GM21717 (cell line): ENCODE data around the gene RTKN.
A peak's percentile ranks its signal among the peaks of the same experiment; 100 is the strongest.
"Not testable (repeated sequence)": the region's sequence is repeated elsewhere in the genome, so short reads cannot be mapped to it uniquely, and the experiment has no call there.

Source experiments
- ATAC-seq: cut with Tn5 transposase; IDR thresholded peaks from one replicate; pipeline ENCODE4 v1.9.1; 2021; ENCODE audit warnings: mild to moderate bottlenecking, moderate library complexity; ENCODE audit not compliant: unreplicated experiment

Gene RTKN

GRCh38 chr2:74441690-74442482 lies at the start of gene RTKN:
TSS of gene RTKN (minus strand) at chr2:74441937. CDS start at chr2:74441816, 121 bp downstream.
- ATAC-seq = no peak

GRCh38 chr2:74489906-74490305 lies 48.2 kb upstream of the RTKN start:
- no peak for ATAC-seq

GRCh38 chr2:74488643-74489481 lies 47.1 kb upstream of the RTKN start:
- ATAC-seq = no peak

- no peak for ATAC-seq
These were observed 44.4 kb upstream of the RTKN start for GRCh38 chr2:74486141-74486540.

GRCh38 chr2:74483675-74484164 lies 42.0 kb upstream of the RTKN start:
- not testable (repeated sequence) for ATAC-seq

GRCh38 chr2:74482801-74483674 lies 41.3 kb upstream of the RTKN start, which contains the start of the genes CCDC142 and TTC31:
TSS of gene CCDC142 (minus strand) at chr2:74482998. CDS start at chr2:74482837, 161 bp downstream.
TSS of gene TTC31 (plus strand) at chr2:74483081. CDS start at chr2:74483096, 15 bp downstream.
- peak; percentile 88 for ATAC-seq

- peak; percentile 36 for ATAC-seq
These were observed 40.4 kb upstream of the RTKN start for GRCh38 chr2:74481961-74482800.

GRCh38 chr2:74481431-74481830 lies 39.7 kb upstream of the RTKN start:
- no peak for ATAC-seq

GRCh38 chr2:74474899-74475298 lies 33.2 kb upstream of the RTKN start:
- no peak for ATAC-seq

- ATAC-seq = no peak
These were observed 32.7 kb upstream of the RTKN start for GRCh38 chr2:74474481-74474880.

GRCh38 chr2:74472945-74473258 lies 31.2 kb upstream of the RTKN start:
- no peak for ATAC-seq

- peak; percentile 78 for ATAC-seq
These were observed 30.6 kb upstream of the RTKN start, which contains the start of gene MRPL53 for GRCh38 chr2:74472086-74472944. TSS of gene MRPL53 (minus strand) at chr2:74472680. CDS start at chr2:74472660, 20 bp downstream.

- no peak for ATAC-seq
These were observed 29.8 kb upstream of the RTKN start for GRCh38 chr2:74471332-74472065.

GRCh38 chr2:74470742-74471141 lies 29.0 kb upstream of the RTKN start:
- ATAC-seq = not testable (repeated sequence)

GRCh38 chr2:74464406-74464805 lies 22.7 kb upstream of the RTKN start:
- no peak for ATAC-seq

GRCh38 chr2:74462786-74463105 lies 21.0 kb upstream of the RTKN start:
- no peak for ATAC-seq

GRCh38 chr2:74462054-74462785 lies 20.5 kb upstream of the RTKN start:
- no peak for ATAC-seq
